Caco-2 (cell line): ENCODE measurements around the gene STEAP4. TPM values are rescaled to one million over a fixed set of nuclear protein-coding genes. Genes with fewer than 3 reads are reported as not detected.

Experiments
- BruUV-seq: library from RNA; stranded (reverse); fragments of 400-500 nt; replicated peaks from 2 replicates; lab custom pipeline; 2021; lab: Mats Ljungman, UMichigan
- CTCF ChIA-PET: fragments of 300-600 bp; sonication (Branson Sonifier 250); formaldehyde crosslinking; loops from one replicate; lab custom pipeline; 2022; ENCODE audit warnings: antibody characterized with exemption; lab: Charles Lee
- POLR2A ChIA-PET: fragments of 300-600 bp; sonication (Branson Sonifier 250); formaldehyde crosslinking; loops from one replicate; lab custom pipeline; 2022; ENCODE audit warnings: antibody characterized with exemption; lab: Charles Lee
- DNase-seq, 2 experiments: peaks; one replicate each; pipeline versions ENCODE4 v3.0.0 to v3.0.0-alpha.2; 2020 to 2022
- H3K27me3 ChIP-seq: replicated peaks from 2 replicates; pipeline ENCODE4 v1.6.0; 2011; ENCODE audit warnings: low read length; ENCODE audit not compliant: control insufficient read depth, insufficient read depth
- H3K36me3 ChIP-seq: 2 replicates; pipeline ENCODE4 v1.5.1; 2011; ENCODE audit warnings: low read length; ENCODE audit not compliant: control insufficient read depth, insufficient read depth
- H3K4me1 ChIP-seq: fragments of 250-450 bp; sonication (Bioruptor Pico); 2 replicates; pipeline ENCODE4 v1.5.1; 2020; ENCODE audit warnings: mild to moderate bottlenecking
- H3K4me3 ChIP-seq: 2 replicates; pipeline ENCODE4 v1.5.1; 2011; ENCODE audit warnings: low read depth, mild to moderate bottlenecking, control low read depth, low read length
- H3K9me3 ChIP-seq: fragments of 250-450 bp; sonication (Bioruptor Pico); 2 replicates; pipeline ENCODE4 v1.5.1; 2020; ENCODE audit warnings: mild to moderate bottlenecking, moderate library complexity
- H3K27ac Mint-ChIP-seq: one replicate; pipeline ENCODE4 v1.8.0; 2022; ENCODE audit warnings: mixed read lengths; ENCODE audit not compliant: unreplicated experiment
- H3K27me3 Mint-ChIP-seq: one replicate; pipeline ENCODE4 v1.8.0; 2022; ENCODE audit warnings: mixed read lengths; ENCODE audit not compliant: insufficient read depth, unreplicated experiment
- H3K36me3 Mint-ChIP-seq: one replicate; pipeline ENCODE4 v1.8.0; 2022; ENCODE audit warnings: mild to moderate bottlenecking, mixed read lengths; ENCODE audit not compliant: insufficient read depth, unreplicated experiment
- H3K4me1 Mint-ChIP-seq: one replicate; pipeline ENCODE4 v1.8.0; 2022; ENCODE audit warnings: low read depth, mixed read lengths; ENCODE audit not compliant: unreplicated experiment
- H3K4me3 Mint-ChIP-seq: one replicate; pipeline ENCODE4 v1.8.0; 2022; ENCODE audit warnings: mild to moderate bottlenecking, moderate library complexity, mixed read lengths; ENCODE audit not compliant: unreplicated experiment
- H3K9me3 Mint-ChIP-seq: one replicate; pipeline ENCODE4 v1.8.0; 2022; ENCODE audit warnings: mixed read lengths; ENCODE audit not compliant: unreplicated experiment
- CTCF ChIP-seq, 2 experiments: fragments of 200-600 bp in 1 of 2; IDR thresholded peaks; 1 replicate in 1 of 2; 2 replicates in 1 of 2; pipeline versions ENCODE4 v1.5.1 to v1.8.0; 2011 to 2022; ENCODE audit warnings: antibody characterized with exemption in 1 of 2, control low read depth in 1 of 2, inconsistent platforms in 1 of 2, low read depth in 1 of 2, low read length in 1 of 2, mild to moderate bottlenecking in 1 of 2, moderate library complexity in 1 of 2; ENCODE audit not compliant: insufficient read depth in 1 of 2, severe bottlenecking in 1 of 2, unreplicated experiment in 1 of 2
- intact Hi-C: fragments of 100-400 bp; cut with micrococcal nuclease; formaldehyde crosslinking; loops from one replicate; pipeline ENCODE4 v1.10.0; 2022; ENCODE audit not compliant: unreplicated experiment
- total RNA-seq: library from RNA; stranded (reverse); gene quantifications from 2 replicates; pipeline ENCODE4 v1.2.3, GENCODE V29; 2022

The STEAP4 gene
- total RNA-seq, 1 experiment from 2014 or later, result not detected

- no peak for DNase-seq
- intact Hi-C loops, result no loop called here
- Mint-ChIP-seq H3K4me1 (no peaks in the 10 kb centered on the region), H3K27ac (no peak overlapping the region), H3K9me3 (no peaks in the 10 kb centered on the region), H3K36me3 (peaks cover 4% of the 10 kb centered on the region), H3K4me3 (no peak overlapping the region), H3K27me3 (no peaks in the 10 kb centered on the region)
- H3K27me3 ChIP-seq, result no peaks in the 10 kb centered on the region
- POLR2A ChIA-PET, result no interaction called here
- no peaks in the 10 kb centered on the region for H3K36me3 ChIP-seq
- H3K9me3 ChIP-seq, result 0 out of 2 replicates have a peak, but pooled peaks cover 7% of the 10 kb centered on the region
- CTCF ChIA-PET, result no interaction called here
- BruUV-seq, result no TSS peak
- H3K4me1 ChIP-seq, result peaks cover 34% of the 10 kb centered on the region
- no peak for TF ChIP-seq CTCF (IDR thresholded peaks at IDR 0.05; ENCODE audit: insufficient read depth in 1 of 2, low read depth in 1 of 2, low read length in 1 of 2, severe bottlenecking in 1 of 2, unreplicated experiment in 1 of 2)
- no peak overlapping the region for H3K4me3 ChIP-seq
These were observed 76.0 kb downstream of the STEAP4 start for GRCh38 chr7:88230646-88231045.

- Mint-ChIP-seq H3K4me3 (no peak overlapping the region), H3K4me1 (no peaks in the 10 kb centered on the region), H3K27ac (no peak overlapping the region), H3K36me3 (peaks cover 4% of the 10 kb centered on the region), H3K27me3 (no peaks in the 10 kb centered on the region), H3K9me3 (no peaks in the 10 kb centered on the region)
- BruUV-seq, result no TSS peak
- Histone ChIP-seq H3K4me3 (no peak overlapping the region), H3K27me3 (no peaks in the 10 kb centered on the region), H3K4me1 (peaks cover 36% of the 10 kb centered on the region), H3K36me3 (no peaks in the 10 kb centered on the region), H3K9me3 (0 out of 2 replicates have a peak, but pooled peaks cover 7% of the 10 kb centered on the region)
- intact Hi-C loops, result loop anchor here (5.0 kb wide), 1 partner anchor 352 kb away; the partner anchor contains the start of genes DBF4 and SLC25A40
- ChIA-PET POLR2A (no interaction called here), CTCF (no interaction called here)
- TF ChIP-seq CTCF (IDR thresholded peaks at IDR 0.05; ENCODE audit: insufficient read depth in 1 of 2, low read depth in 1 of 2, low read length in 1 of 2, severe bottlenecking in 1 of 2, unreplicated experiment in 1 of 2), result no peak
- DNase-seq, result no peak
These were observed 77.2 kb downstream of the STEAP4 start for GRCh38 chr7:88229302-88229995.

- H3K4me3 ChIP-seq, result no peak overlapping the region
- no TSS peak for BruUV-seq
- no peaks in the 10 kb centered on the region for H3K36me3 ChIP-seq
- 0 out of 2 replicates have a peak, but pooled peaks cover 7% of the 10 kb centered on the region for H3K9me3 ChIP-seq
- Mint-ChIP-seq H3K27ac (peak overlapping the region; percentile 53), H3K36me3 (peaks cover 4% of the 10 kb centered on the region), H3K4me1 (no peaks in the 10 kb centered on the region), H3K9me3 (no peaks in the 10 kb centered on the region), H3K4me3 (no peak overlapping the region), H3K27me3 (no peaks in the 10 kb centered on the region)
- CTCF ChIA-PET, result interaction anchor here (0.7 to 1.7 kb wide), 2 partner anchors 16 to 17 kb away, joined by 3 to 6 read pairs; no protein-coding TSS in a partner anchor
- POLR2A ChIA-PET, result interaction anchor here (0.6 kb wide), 2 partner anchors 14 to 292 kb away, joined by 6 to 9 read pairs; no protein-coding TSS in a partner anchor
- peak; percentile 79 to 85 for DNase-seq
- intact Hi-C loops, result loop anchor here (1.0 to 5.0 kb wide), 3 partner anchors 8 to 350 kb away; partner anchors contain the start of genes DBF4 and SLC25A40
- H3K27me3 ChIP-seq, result no peaks in the 10 kb centered on the region
- peaks cover 36% of the 10 kb centered on the region for H3K4me1 ChIP-seq
- TF ChIP-seq CTCF (IDR thresholded peaks at IDR 0.05; ENCODE audit: insufficient read depth in 1 of 2, low read depth in 1 of 2, low read length in 1 of 2, severe bottlenecking in 1 of 2, unreplicated experiment in 1 of 2), result no peak
These were observed 79.7 kb downstream of the STEAP4 start for GRCh38 chr7:88226886-88227516.
